CD4-positive, alpha-beta T cell (primary cell): ENCODE data around the gene TRAPPC2. TPM values are rescaled to one million over a fixed set of nuclear protein-coding genes. Genes with fewer than 3 reads are reported as not detected.

Source experiments
- ATAC-seq: fragments of 200-7000 bp; cut with Tn5 transposase; one replicate; pipeline ENCODE4 v1.10.0; 2022; ENCODE audit warnings: mild to moderate bottlenecking; ENCODE audit not compliant: poor library complexity
- CTCF ChIA-PET: fragments of 350-600 bp; sonication (Branson Sonifier 250); formaldehyde crosslinking; loops from one replicate; lab custom pipeline; 2021; ENCODE audit warnings: antibody characterized with exemption, inconsistent platforms; lab: Charles Lee
- POLR2A ChIA-PET: fragments of 350-600 bp; sonication (Branson Sonifier 250); formaldehyde crosslinking; loops from one replicate; lab custom pipeline; 2021; ENCODE audit warnings: antibody characterized with exemption, inconsistent platforms; lab: Charles Lee
- DNase-seq, 14 experiments: peaks; one replicate each; pipeline ENCODE4 v3.0.0-alpha.2; 2013 to 2020; ENCODE audit warnings: mixed read lengths in 2 of 14
- H3K27ac ChIP-seq, 2 donors: one replicate each; pipeline versions ENCODE4 v1.5.1 to v1.7.0; 2013; ENCODE audit warnings: low read length in 2 of 2, low read depth in 1 of 2, mild to moderate bottlenecking in 1 of 2
- H3K27me3 ChIP-seq, 2 experiments: 1 replicate in 1 of 2; 2 replicates in 1 of 2; pipeline versions ENCODE4 v1.6.1 to v1.7.0; 2013; ENCODE audit warnings: low read length in 2 of 2, control low read depth in 1 of 2, mild to moderate bottlenecking in 1 of 2, moderate library complexity in 1 of 2; ENCODE audit not compliant: insufficient read depth in 2 of 2, control insufficient read depth in 1 of 2
- H3K36me3 ChIP-seq: one replicate; pipeline ENCODE4 v1.6.1; 2013; ENCODE audit warnings: low read length, control low read depth; ENCODE audit not compliant: insufficient read depth
- H3K4me1 ChIP-seq: one replicate; pipeline ENCODE4 v1.6.1; 2013; ENCODE audit warnings: low read length, control low read depth; ENCODE audit not compliant: insufficient read depth
- H3K4me3 ChIP-seq: one replicate; pipeline ENCODE4 v1.5.1; 2013; ENCODE audit warnings: mild to moderate bottlenecking, low read length, moderate library complexity
- H3K9me3 ChIP-seq, 2 experiments: 1 replicate in 1 of 2; 2 replicates in 1 of 2; pipeline versions ENCODE4 v1.6.1 to v1.7.0; 2013; ENCODE audit warnings: low read length in 2 of 2, mild to moderate bottlenecking in 2 of 2, control low read depth in 1 of 2, moderate library complexity in 1 of 2; ENCODE audit not compliant: control insufficient read depth in 1 of 2, insufficient read depth in 1 of 2
- H3K27ac Mint-ChIP-seq: one replicate; pipeline ENCODE4 v1.8.0; 2020; ENCODE audit warnings: mixed read lengths
- H3K27me3 Mint-ChIP-seq: one replicate; pipeline ENCODE4 v1.8.0; 2021; ENCODE audit warnings: mixed read lengths
- H3K36me3 Mint-ChIP-seq: one replicate; pipeline ENCODE4 v1.8.0; 2021; ENCODE audit warnings: low read depth, mixed read lengths
- H3K4me1 Mint-ChIP-seq: one replicate; pipeline ENCODE4 v1.8.0; 2021; ENCODE audit warnings: low read depth, mixed read lengths
- H3K4me3 Mint-ChIP-seq: one replicate; pipeline ENCODE4 v1.8.0; 2020; ENCODE audit warnings: mild to moderate bottlenecking, mixed read lengths
- H3K9me3 Mint-ChIP-seq: one replicate; pipeline ENCODE4 v1.8.0; 2020; ENCODE audit warnings: mixed read lengths
- intact Hi-C, 2 experiments: fragments of 100-400 bp; cut with DNase I in 1 of 2; cut with micrococcal nuclease in 1 of 2; formaldehyde crosslinking; loops; one replicate each; pipeline versions ENCODE4 v1.15.1 to v1.9.0; 2023 to 2025; cut with DNase I, micrococcal nuclease
- total RNA-seq, 174 experiments: library from RNA in 2 of 174; stranded (reverse) in 2 of 174; gene quantifications; one replicate each; pipeline ENCODE4 v1.2.3 and lab custom pipeline; 2021 to 2026
- TF ChIP-seq, protein P1 (sequence below): fragments of 200-600 bp; IDR thresholded peaks from one replicate; pipeline ENCODE4 v1.8.0; 2022; ENCODE audit warnings: antibody characterized with exemption, mild to moderate bottlenecking

TRAPPC2 gene
- total RNA-seq, 2 experiments from 2014 or later = 21.4 to 22.3 TPM

DNA sequence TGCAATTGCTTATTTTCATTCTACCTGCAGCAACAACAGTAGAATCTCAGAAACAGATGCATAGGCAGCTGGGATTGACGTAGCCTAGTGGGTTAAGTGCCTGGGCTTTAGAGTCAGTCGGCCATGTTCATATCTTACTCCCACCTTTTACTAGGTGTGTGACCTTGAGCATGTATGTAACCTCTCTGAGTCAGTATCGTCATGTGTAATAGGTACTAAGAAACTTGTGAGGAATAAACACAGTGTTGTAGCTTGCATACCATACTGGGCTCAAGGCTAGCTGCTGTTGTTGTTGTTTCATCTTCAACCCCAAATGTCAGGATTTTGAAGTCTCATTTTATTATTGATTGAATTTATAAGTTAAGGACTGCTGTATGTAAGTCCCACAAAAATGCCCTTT is 31.3 kb downstream of the TRAPPC2 start:
- Histone ChIP-seq H3K4me3 (no peak overlapping the region), H3K27ac (no peak overlapping the region), H3K36me3 (peaks cover 12% of the 10 kb centered on the region), H3K4me1 (peaks cover 15% of the 10 kb centered on the region), H3K9me3 (no peaks in the 10 kb centered on the region), H3K27me3 (no peaks in the 10 kb centered on the region)
- peaks cover 28% of the 10 kb centered on the region for H3K36me3 Mint-ChIP-seq
- no peak overlapping the region for H3K4me3 Mint-ChIP-seq
- H3K4me1 Mint-ChIP-seq = peaks cover 49% of the 10 kb centered on the region
- ChIA-PET CTCF (interaction anchor here (0.5 to 1.6 kb wide), 2 partner anchors 15 to 19 kb away, joined by 3 to 4 read pairs; partner anchors contain the start of gene RAB9A), POLR2A (no interaction called here)
- ATAC-seq (no peak), DNase-seq (no peak)
- H3K27ac Mint-ChIP-seq = peak overlapping the region; percentile 61
- intact Hi-C loops = no loop called here
- no peaks in the 10 kb centered on the region for H3K27me3 Mint-ChIP-seq
- no peaks in the 10 kb centered on the region for H3K9me3 Mint-ChIP-seq
- TF ChIP-seq, protein P1, sequence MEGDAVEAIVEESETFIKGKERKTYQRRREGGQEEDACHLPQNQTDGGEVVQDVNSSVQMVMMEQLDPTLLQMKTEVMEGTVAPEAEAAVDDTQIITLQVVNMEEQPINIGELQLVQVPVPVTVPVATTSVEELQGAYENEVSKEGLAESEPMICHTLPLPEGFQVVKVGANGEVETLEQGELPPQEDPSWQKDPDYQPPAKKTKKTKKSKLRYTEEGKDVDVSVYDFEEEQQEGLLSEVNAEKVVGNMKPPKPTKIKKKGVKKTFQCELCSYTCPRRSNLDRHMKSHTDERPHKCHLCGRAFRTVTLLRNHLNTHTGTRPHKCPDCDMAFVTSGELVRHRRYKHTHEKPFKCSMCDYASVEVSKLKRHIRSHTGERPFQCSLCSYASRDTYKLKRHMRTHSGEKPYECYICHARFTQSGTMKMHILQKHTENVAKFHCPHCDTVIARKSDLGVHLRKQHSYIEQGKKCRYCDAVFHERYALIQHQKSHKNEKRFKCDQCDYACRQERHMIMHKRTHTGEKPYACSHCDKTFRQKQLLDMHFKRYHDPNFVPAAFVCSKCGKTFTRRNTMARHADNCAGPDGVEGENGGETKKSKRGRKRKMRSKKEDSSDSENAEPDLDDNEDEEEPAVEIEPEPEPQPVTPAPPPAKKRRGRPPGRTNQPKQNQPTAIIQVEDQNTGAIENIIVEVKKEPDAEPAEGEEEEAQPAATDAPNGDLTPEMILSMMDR = no peak

- H3K4me1 Mint-ChIP-seq = peaks cover 55% of the 10 kb centered on the region
Measured at GRCh38 chrX:13702111-13702789, 32.2 kb downstream of the TRAPPC2 start.

DNA sequence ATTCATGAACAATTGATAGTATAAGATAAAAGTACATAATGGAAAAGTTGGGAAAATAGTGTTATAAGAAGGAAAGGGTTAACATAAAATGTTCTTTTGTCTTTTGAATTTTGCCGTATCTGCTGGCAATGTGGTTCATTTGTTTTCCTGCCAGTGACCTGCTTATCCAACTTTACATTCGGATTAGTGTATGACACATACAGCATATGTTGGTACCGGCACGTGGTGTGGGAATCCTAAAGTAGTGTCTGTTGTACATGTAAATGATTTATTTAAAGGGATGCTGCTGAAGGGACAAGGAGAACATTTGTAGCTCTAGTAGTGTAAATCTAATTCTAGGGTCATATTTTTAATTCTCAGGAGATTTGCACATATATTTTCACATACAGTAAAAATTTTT is 34.0 kb downstream of the TRAPPC2 start:
- H3K9me3 ChIP-seq = no peaks in the 10 kb centered on the region
- no peak overlapping the region for H3K27ac ChIP-seq
- no peaks in the 10 kb centered on the region for H3K27me3 ChIP-seq
- peaks cover 8% of the 10 kb centered on the region for H3K36me3 ChIP-seq
- POLR2A ChIA-PET = no interaction called here
- H3K36me3 Mint-ChIP-seq = peaks cover 31% of the 10 kb centered on the region
- H3K4me3 Mint-ChIP-seq = no peak overlapping the region
- CTCF ChIA-PET = no interaction called here
- no peak for DNase-seq
- TF ChIP-seq, protein P1 = no peak
- H3K27me3 Mint-ChIP-seq = no peaks in the 10 kb centered on the region
- no peak for ATAC-seq
- no peak overlapping the region for H3K4me3 ChIP-seq
- H3K27ac Mint-ChIP-seq = peak overlapping the region; percentile 12
- H3K4me1 ChIP-seq = peaks cover 21% of the 10 kb centered on the region
- intact Hi-C loops = no loop called here
- peaks cover 71% of the 10 kb centered on the region for H3K4me1 Mint-ChIP-seq
- no peaks in the 10 kb centered on the region for H3K9me3 Mint-ChIP-seq

More at GRCh38 chrX:13702111-13702789, 32.2 kb downstream of the TRAPPC2 start:
- TF ChIP-seq, protein P1 = no peak
- ATAC-seq (no peak), DNase-seq (no peak)
- ChIA-PET CTCF (interaction anchor here (0.5 kb wide), 1 partner anchor 20 kb away, joined by 3 read pairs; no protein-coding TSS in a partner anchor), POLR2A (no interaction called here)
- intact Hi-C loops = no loop called here
- H3K36me3 Mint-ChIP-seq = peaks cover 31% of the 10 kb centered on the region
- H3K27ac ChIP-seq = no peak overlapping the region
- peaks cover 8% of the 10 kb centered on the region for H3K36me3 ChIP-seq
- peak overlapping the region; percentile 75 for H3K27ac Mint-ChIP-seq
- H3K4me3 Mint-ChIP-seq = no peak overlapping the region
- no peaks in the 10 kb centered on the region for H3K9me3 Mint-ChIP-seq
- H3K9me3 ChIP-seq = no peaks in the 10 kb centered on the region
- no peaks in the 10 kb centered on the region for H3K27me3 ChIP-seq
- H3K27me3 Mint-ChIP-seq = no peaks in the 10 kb centered on the region
- H3K4me1 ChIP-seq = peaks cover 15% of the 10 kb centered on the region
- H3K4me3 ChIP-seq = no peak overlapping the region
